ENCODE data around the gene EGFR.

EGFR gene

DNA sequence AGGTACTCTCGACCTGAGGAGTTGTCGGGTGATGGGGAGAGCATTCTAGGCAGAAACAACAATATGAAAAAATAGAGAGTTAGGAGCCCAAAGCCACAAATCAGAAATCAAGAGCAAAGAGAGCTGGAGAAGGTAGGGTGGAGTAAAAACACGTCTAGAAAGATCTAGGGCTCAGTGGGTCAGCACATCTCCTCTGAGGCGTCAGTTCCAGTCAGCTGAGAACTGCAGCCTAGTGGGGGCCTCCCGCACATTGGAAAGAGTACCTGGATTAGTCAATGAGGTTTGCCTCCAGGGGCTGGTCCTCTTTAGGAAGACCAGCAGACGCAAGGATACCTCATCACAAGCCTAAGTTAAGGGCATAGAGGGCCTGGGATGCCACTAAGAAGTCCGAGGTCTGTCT lies 233.1 kb downstream of the EGFR start:
- H3K9me3 ChIP-seq (ENCODE audit: control insufficient read depth, insufficient read depth, low read length) = no peaks in the 10 kb centered on the region
- H3K4me3 ChIP-seq (ENCODE audit: low read length) = no peak overlapping the region
- H3K27me3 ChIP-seq (ENCODE audit: control insufficient read depth, low read length) = peaks cover 33% of the 10 kb centered on the region
- H3F3A ChIP-seq (ENCODE audit: control insufficient read depth, insufficient read depth) = no peaks in the 10 kb centered on the region
- no peak overlapping the region for H3K27ac ChIP-seq (ENCODE audit: low read depth, low read length)
- H4K20me1 ChIP-seq (ENCODE audit: control insufficient read depth, insufficient read depth, low read depth, low read length) = no peaks in the 10 kb centered on the region
- no peak overlapping the region for H3K4me2 ChIP-seq (ENCODE audit: low read length)
- no peaks in the 10 kb centered on the region for H3K36me3 ChIP-seq (ENCODE audit: control insufficient read depth, low read length)
- TF ChIP-seq EZH2phosphoT487 (IDR thresholded peaks at IDR 0.05; ENCODE audit: borderline replicate concordance, low read length) = no peak
- TF ChIP-seq, protein P1, sequence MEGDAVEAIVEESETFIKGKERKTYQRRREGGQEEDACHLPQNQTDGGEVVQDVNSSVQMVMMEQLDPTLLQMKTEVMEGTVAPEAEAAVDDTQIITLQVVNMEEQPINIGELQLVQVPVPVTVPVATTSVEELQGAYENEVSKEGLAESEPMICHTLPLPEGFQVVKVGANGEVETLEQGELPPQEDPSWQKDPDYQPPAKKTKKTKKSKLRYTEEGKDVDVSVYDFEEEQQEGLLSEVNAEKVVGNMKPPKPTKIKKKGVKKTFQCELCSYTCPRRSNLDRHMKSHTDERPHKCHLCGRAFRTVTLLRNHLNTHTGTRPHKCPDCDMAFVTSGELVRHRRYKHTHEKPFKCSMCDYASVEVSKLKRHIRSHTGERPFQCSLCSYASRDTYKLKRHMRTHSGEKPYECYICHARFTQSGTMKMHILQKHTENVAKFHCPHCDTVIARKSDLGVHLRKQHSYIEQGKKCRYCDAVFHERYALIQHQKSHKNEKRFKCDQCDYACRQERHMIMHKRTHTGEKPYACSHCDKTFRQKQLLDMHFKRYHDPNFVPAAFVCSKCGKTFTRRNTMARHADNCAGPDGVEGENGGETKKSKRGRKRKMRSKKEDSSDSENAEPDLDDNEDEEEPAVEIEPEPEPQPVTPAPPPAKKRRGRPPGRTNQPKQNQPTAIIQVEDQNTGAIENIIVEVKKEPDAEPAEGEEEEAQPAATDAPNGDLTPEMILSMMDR (IDR thresholded peaks at IDR 0.05; ENCODE audit: low read depth, low read length, poor library complexity, severe bottlenecking) = no peak
- no peaks in the 10 kb centered on the region for H3K9me2 ChIP-seq (replicated peaks; ENCODE audit: control insufficient read depth, low read length)
- H3K79me2 ChIP-seq (ENCODE audit: control insufficient read depth, low read length) = no peaks in the 10 kb centered on the region
- H3K4me1 ChIP-seq (ENCODE audit: control insufficient read depth, low read length) = peaks cover 10% of the 10 kb centered on the region

DNA sequence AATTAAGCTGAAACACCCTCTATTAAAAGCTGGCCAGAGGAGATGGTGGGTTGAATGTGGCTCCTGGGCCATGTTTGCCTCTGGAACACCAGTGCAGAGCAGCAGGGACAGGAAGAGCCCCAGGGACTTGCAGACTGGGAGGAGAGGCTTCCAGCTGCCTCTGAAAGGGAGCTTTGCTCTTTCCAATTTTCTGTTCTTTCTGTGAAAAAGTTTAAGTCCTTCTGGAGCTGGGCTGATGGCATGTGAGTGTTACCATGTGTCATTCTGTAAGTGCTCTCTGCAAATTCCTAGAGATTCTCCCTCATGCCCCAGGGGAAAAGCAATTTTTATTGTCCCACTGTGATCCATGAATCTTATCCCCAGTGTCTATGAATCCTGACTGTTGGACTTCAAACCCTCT lies 233.6 kb downstream of the EGFR start:
- no peak overlapping the region for H3K4me2 ChIP-seq (ENCODE audit: low read length)

DNA sequence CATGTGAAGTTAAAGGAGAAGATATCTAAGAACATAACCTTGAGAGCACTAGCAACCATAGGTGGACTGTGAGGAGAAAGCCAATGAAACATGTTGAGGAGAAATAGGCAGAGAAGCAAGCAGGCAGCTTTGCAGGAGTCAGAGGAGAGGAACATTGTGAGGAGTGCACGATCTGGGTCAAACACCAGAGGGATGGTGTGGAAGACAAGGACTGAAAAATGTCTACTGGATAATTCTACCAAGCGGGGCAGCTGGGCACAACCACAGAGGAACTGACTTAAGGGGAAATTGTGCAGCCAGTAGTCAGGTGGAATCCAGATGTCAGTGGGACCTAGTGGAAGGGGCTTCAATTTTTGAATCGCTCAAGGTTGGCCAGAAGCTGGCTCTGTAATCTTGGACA lies 234.4 kb downstream of the EGFR start:
- Histone ChIP-seq H3K79me2 (ENCODE audit: control insufficient read depth, low read length) (no peaks in the 10 kb centered on the region), H3K27me3 (ENCODE audit: control insufficient read depth, low read length) (peaks cover 33% of the 10 kb centered on the region), H3K9me3 (ENCODE audit: control insufficient read depth, insufficient read depth, low read length) (no peaks in the 10 kb centered on the region), H3F3A (ENCODE audit: control insufficient read depth, insufficient read depth) (no peaks in the 10 kb centered on the region), H3K4me1 (ENCODE audit: control insufficient read depth, low read length) (peaks cover 10% of the 10 kb centered on the region), H3K4me2 (ENCODE audit: low read length) (no peak overlapping the region), H4K20me1 (ENCODE audit: control insufficient read depth, insufficient read depth, low read depth, low read length) (no peaks in the 10 kb centered on the region), H3K4me3 (ENCODE audit: low read length) (no peak overlapping the region), H3K36me3 (ENCODE audit: control insufficient read depth, low read length) (no peaks in the 10 kb centered on the region), H3K9me2 (replicated peaks; ENCODE audit: control insufficient read depth, low read length) (no peaks in the 10 kb centered on the region), H3K27ac (ENCODE audit: low read depth, low read length) (no peak overlapping the region)
- TF ChIP-seq, protein P1 (IDR thresholded peaks at IDR 0.05; ENCODE audit: low read depth, low read length, poor library complexity, severe bottlenecking) = no peak

More for the DNA sequence above, 233.6 kb downstream of the EGFR start:
- Histone ChIP-seq H3K36me3 (ENCODE audit: control insufficient read depth, low read length) (no peaks in the 10 kb centered on the region), H3K4me1 (ENCODE audit: control insufficient read depth, low read length) (peaks cover 10% of the 10 kb centered on the region), H3K27ac (ENCODE audit: low read depth, low read length) (no peak overlapping the region), H3K27me3 (ENCODE audit: control insufficient read depth, low read length) (peaks cover 33% of the 10 kb centered on the region), H3K79me2 (ENCODE audit: control insufficient read depth, low read length) (no peaks in the 10 kb centered on the region), H3K9me3 (ENCODE audit: control insufficient read depth, insufficient read depth, low read length) (no peaks in the 10 kb centered on the region), H3F3A (ENCODE audit: control insufficient read depth, insufficient read depth) (no peaks in the 10 kb centered on the region), H4K20me1 (ENCODE audit: control insufficient read depth, insufficient read depth, low read depth, low read length) (no peaks in the 10 kb centered on the region), H3K9me2 (replicated peaks; ENCODE audit: control insufficient read depth, low read length) (no peaks in the 10 kb centered on the region), H3K4me3 (ENCODE audit: low read length) (no peak overlapping the region)
- TF ChIP-seq, protein P1 (IDR thresholded peaks at IDR 0.05; ENCODE audit: low read depth, low read length, poor library complexity, severe bottlenecking) = no peak
- TF ChIP-seq EZH2phosphoT487 (IDR thresholded peaks at IDR 0.05; ENCODE audit: borderline replicate concordance, low read length) = no peak

DNA sequence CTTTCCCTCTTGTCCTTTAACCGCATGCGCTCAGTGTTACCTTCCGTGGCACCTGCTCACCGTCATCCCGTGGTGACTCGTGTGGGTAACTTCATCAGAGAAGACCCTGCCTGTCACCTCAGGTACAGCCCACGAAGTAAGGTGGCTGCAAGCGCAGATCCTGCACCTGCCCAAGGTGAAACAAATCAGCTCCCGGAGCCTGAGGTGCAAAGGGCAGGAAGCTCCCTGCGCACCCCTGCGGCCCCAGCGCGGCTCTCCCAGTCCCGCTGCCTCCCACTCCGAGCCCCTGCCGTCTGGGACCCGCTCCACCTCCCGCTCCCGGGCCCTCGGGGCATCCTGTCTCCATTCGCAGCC lies 235.4 kb downstream of the EGFR start:
- Histone ChIP-seq H3K4me1 (ENCODE audit: control insufficient read depth, low read length) (peaks cover 10% of the 10 kb centered on the region), H3K9me2 (replicated peaks; ENCODE audit: control insufficient read depth, low read length) (no peaks in the 10 kb centered on the region), H3K27me3 (ENCODE audit: control insufficient read depth, low read length) (peaks cover 33% of the 10 kb centered on the region), H3K79me2 (ENCODE audit: control insufficient read depth, low read length) (no peaks in the 10 kb centered on the region), H3K9me3 (ENCODE audit: control insufficient read depth, insufficient read depth, low read length) (no peaks in the 10 kb centered on the region), H4K20me1 (ENCODE audit: control insufficient read depth, insufficient read depth, low read depth, low read length) (no peaks in the 10 kb centered on the region), H3K36me3 (ENCODE audit: control insufficient read depth, low read length) (no peaks in the 10 kb centered on the region), H3F3A (ENCODE audit: control insufficient read depth, insufficient read depth) (no peaks in the 10 kb centered on the region), H3K4me2 (ENCODE audit: low read length) (peak overlapping the region; percentile 75), H3K27ac (ENCODE audit: low read depth, low read length) (no peak overlapping the region), H3K4me3 (ENCODE audit: low read length) (peak overlapping the region; percentile 61)
- TF ChIP-seq, protein P1 (IDR thresholded peaks at IDR 0.05; ENCODE audit: low read depth, low read length, poor library complexity, severe bottlenecking) = no peak
- TF ChIP-seq EZH2phosphoT487 (IDR thresholded peaks at IDR 0.05; ENCODE audit: borderline replicate concordance, low read length) = no peak
